ENCODE measurements around the gene SMIM35. TPM values are rescaled to one million over a fixed set of nuclear protein-coding genes. Genes with fewer than 3 reads are reported as not detected.

Gene SMIM35
- total RNA-seq, 1 donor from 2014 or later: not detected

GRCh38 chr11:118057251-118058145 is 29.3 kb downstream of the SMIM35 start:
- no peak for DNase-seq

- DNase-seq: no peak
Measured at GRCh38 chr11:118056806-118057205, 30.0 kb downstream of the SMIM35 start.

DNA sequence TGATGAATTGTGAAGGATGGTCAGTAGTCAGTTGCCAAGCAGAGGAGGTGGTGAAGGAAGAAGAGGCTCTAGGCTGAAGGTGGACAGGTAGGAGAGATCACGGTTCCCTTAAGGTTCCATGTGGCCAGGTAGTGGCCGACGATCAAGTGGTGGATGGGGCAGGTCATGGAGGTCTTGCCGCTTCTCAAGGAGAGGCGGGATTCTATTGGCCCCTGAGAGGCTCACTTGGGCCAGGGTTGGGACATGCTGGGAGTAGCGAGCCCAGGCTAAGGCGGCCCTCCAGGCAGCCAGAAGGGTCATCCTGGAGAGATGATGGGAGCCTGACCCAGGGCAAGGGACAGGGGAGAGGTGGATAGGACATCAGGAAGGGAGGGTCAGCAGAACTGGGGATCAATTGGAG is 30.8 kb downstream of the SMIM35 start:
- no peak for DNase-seq

DNA sequence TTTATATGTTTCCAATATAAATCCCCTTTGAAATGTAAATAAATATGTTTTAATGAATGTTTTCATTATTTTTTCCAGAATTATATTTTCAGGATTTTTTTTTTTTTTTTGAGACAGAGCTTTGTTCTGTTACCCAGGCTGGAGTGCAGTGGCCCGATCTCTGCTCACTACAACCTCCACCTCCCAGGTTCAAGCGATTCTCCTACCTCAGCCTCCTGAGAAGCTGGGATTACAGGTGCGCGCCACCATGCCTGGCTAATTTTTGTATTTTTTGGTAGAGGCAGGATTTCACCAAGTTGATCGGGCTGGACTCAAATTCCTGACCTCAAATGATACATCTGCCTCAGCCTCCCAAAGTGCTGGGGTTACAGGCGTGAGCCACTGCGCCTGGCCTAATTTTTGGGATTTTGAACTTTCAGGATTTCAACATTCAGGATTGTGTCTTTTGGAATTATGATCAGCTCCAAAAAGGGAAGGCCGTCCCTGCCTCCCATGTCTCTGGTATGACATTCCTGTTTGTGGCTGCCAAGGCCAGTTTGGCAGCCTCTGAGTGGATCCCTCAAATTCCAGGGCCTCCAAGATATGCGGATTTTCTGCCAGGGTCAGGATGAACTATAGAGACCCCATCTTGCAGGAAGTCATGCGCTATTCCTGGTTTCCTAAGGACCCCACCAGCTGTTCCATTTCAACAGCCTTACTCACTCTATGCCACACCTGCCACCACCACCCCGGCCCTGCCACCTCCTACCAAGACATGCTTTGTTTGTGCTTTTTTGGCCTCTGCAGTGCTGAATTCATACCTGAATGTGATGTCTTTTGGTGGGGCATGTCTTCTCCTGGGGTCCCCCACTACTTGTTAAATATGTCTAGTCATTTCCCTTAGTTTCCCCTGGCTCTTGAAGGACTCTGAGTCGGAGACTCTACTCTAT is 31.8 kb downstream of the SMIM35 start:
- no peak for DNase-seq

GRCh38 chr11:118052581-118053206 is 34.1 kb downstream of the SMIM35 start:
- no peak for DNase-seq

DNA sequence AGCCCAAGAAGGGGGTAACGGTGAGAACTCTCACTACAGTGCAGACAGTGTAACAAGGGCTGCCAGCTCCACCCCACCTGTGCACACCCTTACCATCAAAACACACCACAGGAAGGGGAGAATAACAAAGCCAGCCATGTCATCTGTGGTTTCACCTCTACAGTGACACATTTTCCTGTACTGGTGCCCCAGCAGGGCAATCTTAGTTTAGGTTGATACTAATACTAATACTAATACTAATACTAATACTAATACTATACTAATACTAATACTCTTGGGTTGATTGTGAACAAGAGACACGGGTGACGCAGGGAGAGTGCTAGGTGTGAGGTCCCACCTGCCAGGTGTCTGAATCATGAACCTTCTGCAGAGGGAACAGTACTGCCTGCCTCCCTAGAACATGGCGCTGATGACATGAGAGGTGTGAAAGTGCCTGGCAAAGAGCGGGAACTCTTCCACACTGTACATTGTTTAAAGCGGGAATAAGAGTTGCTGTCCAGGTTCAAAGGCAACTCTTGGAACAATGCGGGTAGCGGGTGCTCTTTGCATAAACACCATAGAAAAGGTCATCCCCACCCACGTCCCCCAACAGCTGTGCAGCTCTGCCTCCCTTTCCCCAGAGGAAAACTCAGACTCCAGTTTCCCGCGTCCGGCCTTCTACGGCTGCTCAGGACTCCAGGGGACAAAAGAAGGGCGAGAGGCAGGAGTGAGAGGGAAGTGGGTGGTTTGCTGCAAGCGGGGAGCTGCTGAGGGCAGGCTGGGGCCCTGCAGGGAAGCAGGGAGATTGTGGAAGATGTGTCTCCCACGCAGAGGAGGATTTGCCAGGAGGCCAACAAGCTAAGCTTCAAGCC is 34.9 kb downstream of the SMIM35 start:
- no peak for DNase-seq

DNA sequence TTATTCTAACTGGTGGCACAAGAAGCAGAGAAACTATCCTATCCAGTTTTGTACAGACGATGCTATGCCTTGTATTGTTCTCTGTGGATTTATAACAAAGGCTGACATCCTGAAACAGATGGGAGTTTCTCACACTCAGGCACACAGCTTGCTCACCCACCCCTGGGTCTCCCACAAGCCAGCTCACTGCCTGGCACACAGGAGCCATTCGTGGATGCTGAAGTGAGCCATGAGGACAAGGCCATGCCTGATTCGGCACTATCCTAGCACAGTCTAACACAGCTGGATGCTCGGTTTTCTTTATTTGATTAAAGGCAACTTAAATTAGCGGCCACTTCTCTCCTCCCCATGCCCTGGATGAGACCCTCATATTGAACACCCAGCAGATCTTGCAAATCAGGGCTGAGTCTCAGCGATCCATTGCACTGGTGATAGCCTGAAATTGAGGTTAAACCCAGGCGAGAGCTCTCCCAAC is 35.6 kb downstream of the SMIM35 start:
- DNase-seq: no peak

DNA sequence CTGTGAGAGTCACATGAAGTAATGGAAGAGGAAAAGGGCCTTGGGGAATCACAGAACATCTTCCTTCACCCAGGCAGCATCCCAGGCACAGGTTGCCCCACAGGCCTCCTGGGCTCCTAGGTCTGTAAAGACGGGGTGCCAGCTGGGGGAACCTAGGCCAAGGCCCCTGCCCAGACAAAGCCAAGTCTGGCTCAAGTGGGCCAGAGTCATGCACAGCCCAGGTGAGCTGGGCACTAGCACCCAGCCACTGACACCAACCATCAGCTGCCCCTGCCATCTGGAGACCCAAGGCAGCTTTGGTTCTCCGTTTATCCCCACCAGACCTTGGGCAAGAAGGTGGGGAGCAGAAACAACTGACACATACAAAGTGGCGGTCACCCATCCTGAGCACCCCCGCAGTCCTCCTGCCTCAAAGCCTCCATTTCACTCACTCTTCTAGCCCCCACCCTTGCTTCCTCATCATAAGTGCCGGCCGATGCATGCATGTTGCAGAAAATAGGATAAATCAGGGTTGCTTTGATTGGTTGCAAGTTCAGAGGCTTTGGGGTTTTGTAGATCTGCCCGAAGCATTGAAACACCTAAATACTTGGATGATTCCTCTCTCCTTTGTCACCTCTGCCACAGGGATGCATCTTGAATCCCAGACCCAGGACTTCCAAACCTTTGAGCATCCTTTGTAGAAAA is 36.4 kb downstream of the SMIM35 start:
- DNase-seq: no peak

DNA sequence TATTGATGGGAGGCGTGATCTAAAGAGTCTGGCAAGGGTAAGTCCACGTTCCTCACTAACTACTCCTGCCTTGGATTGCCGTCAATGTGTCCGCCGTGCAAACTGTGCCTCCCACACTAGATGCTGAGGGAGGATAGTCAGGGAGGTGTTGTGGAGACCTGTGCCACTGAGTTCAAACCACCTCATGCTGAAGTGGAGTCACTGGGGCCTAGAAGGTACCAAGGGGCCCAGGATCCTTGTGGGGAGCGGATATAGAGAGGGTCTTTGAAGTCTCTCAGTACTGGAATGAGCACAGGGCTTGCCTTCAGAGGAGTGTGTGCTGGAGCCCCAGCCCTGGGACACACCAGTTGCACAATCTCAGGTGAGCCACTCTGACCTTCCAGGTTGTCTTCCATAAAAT is 37.0 kb downstream of the SMIM35 start:
- no peak for DNase-seq

- DNase-seq: no peak
Measured at GRCh38 chr11:118048472-118049370, 38.0 kb downstream of the SMIM35 start.

DNA sequence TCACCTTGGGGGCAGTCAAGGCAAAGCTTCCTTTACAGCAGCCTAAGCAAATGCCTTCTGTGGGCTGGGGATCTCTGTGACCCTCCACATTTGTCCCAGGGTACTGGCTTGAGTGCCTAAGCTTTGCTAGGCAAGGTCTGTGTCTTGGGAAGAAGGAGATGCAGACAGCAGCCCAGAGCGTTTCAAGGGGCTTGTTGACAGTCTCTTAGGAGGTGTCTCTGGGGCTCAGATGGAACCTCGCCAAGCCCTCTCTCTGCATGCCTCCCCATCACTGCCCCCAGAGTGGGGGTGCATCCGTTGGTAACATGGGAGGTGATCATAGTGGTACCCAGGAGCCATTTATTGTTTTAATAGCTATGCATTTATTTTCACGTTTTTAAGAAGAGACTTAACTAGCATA is 39.0 kb downstream of the SMIM35 start:
- no peak for DNase-seq

DNA sequence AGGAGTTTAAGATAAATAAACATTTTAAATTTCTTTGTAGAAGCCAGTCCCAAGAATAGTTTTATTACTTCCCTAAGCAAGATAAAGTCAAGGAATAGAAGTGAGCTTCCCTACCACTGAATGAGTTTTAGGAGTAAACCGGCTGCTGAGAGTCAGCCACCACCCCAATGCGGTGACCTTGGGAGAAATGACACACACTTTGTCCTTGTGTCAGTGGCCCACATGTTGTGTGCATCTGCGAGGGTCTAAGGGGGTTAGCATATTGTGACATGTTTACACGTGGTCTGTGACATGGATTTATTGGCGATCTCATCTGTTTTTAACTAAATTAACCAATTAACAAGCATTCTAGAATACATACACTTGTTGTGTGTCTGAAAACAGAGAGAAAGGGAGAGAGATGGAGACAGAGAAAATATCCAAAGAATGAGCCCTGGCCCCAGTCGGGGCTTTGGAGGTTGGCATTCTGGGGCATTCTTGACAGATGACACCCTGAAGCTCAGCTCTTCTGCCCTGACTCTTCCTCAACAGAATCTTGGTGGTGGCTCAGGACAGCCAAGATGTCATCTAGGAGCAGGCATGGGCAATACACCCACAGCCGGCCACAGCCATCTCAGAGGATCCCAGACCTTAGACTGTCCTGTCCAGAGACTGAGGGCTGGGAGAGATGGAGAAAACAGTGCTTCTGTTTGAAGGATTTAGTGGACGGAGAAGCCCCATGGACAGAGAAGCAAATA is 39.6 kb downstream of the SMIM35 start:
- DNase-seq: no peak

- peak; percentile 3 for DNase-seq
Measured at GRCh38 chr11:118046051-118046963, 40.5 kb downstream of the SMIM35 start.

DNA sequence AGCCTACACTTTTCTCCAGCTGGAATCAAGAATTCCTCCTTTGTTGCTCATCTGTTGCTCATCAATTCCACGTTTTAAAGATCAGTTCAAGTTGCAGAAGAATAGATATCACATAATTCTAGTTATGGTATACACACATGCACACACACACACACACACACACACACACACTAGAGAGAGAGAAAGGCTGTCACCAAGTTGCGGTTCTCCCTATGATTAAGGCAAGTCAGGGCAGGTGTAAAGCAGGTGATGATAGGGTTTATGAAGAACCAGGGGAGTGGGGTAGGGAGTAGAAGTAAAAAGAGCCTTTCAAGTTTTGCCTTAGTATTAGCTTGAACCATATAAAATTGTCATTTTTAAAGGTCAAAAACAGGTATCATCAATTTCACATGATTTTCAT is 41.6 kb downstream of the SMIM35 start:
- DNase-seq: no peak

DNA sequence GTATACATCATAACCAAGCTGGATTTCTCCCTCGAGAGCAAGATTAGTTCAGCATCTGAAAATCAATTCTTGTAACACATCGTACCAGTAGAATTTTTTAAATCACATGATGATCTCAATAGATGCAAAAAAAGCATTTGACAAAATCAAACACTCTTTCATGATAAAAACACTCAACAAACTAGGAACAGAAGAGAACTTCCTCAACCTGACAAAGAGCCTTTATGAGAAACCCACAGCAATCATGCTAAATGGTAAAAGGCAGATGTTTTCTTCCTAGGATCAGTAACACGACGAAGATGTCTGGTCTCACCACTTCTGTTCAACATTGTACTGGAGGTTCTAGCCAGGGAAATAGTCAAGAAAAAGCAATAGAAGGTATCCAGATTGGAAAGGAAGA is 44.0 kb downstream of the SMIM35 start:
- DNase-seq: peak; percentile 42

DNA sequence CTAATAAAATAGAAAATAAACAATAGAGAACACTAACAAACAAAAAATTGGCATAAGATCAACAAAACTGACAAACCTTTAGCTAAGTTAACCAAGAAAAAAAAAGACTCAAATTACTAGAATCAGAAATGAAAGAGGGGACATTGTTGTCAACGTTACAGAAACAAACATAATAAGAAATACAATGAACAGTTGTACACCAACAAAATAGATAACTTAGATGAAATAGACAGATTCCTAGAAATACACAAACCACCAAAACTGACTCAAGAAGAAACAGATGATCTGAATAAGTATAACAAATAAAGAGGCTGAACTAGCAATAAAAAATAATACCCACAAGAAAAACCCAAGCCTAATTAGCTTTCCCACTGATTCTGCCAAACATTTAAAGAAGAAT is 44.6 kb downstream of the SMIM35 start:
- DNase-seq: no peak

DNA sequence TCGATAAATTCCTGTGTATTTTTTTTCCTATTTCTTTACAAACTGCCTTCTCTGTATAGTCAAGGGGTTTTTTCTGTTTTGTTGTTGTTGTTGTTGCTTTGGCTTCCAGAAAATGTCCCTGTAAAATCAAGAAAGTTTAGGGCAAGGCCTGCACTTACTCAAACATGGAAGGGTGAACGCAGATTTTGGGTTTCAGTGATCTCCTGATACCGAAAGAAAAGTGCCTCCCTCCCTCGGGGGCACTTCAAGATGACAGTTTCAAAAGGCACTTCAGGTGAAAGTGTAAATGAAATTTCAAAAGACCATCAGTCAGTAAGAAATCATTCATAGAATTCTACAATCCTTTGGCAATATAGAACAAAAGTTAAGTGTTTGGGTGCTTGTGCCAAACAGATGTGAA is 53.3 kb downstream of the SMIM35 start:
- no peak for DNase-seq

DNA sequence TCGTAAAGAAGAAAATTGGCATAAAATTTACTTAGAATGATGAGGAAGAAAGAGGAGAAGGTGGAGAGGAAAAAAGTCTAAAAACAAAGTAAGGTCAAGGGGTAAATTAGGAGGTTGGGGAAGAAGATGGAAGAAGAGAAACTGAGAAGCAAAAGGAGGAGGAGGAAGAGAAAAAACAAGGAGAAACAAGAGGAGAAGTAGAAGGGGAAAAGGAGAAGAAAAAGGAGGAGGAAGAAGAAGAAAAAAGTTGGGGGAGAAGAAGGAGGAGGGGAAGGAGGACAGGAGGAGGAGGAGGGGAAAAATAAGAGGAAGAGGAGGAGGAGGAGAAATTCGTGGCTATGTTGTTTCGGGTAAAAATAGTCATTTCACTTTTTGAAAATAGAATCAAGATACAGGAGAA is 58.1 kb downstream of the SMIM35 start:
- no peak for DNase-seq
